Measurements from ENCODE around the gene KDM4F.

DNA sequence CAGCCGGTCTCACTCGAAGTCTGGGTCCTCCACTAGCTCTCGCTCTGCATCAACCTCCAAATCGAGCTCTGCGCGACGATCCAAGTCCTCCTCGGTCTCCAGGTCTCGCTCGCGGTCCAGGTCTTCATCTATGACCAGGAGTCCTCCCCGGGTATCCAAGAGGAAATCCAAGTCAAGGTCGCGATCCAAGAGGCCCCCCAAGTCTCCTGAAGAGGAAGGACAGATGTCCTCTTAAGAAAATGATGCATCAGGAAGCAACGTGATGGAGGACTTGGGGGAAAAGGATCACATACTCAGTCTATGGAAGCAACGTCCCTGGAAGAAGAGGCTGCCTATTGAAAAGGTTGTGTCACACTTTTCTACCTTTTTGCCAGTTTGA, 18.6 kb downstream of the KDM4F start:
- TF ChIP-seq GATA3 (IDR thresholded peaks at IDR 0.05; ENCODE audit: low read depth, low read length) (no peak), GATA2 (IDR thresholded peaks at IDR 0.05; ENCODE audit: low read depth, low read length) (no peak)

Measured in SH-SY5Y (cell line).